ENCODE results near the gene ERCC2. TPM values are rescaled to one million over a fixed set of nuclear protein-coding genes. Genes with fewer than 3 reads are reported as not detected.
A peak's percentile ranks its signal among the peaks of the same experiment; 100 is the strongest.

ERCC2 gene
- total RNA-seq, 2 experiments from 2014 or later, result 19.0 to 20.0 TPM

- H3K27ac Mint-ChIP-seq, result no peak overlapping the region
- POLR2A ChIA-PET, result no interaction called here
These were observed 21.7 kb upstream of the ERCC2 start for GRCh38 chr19:45391871-45392665.

DNA sequence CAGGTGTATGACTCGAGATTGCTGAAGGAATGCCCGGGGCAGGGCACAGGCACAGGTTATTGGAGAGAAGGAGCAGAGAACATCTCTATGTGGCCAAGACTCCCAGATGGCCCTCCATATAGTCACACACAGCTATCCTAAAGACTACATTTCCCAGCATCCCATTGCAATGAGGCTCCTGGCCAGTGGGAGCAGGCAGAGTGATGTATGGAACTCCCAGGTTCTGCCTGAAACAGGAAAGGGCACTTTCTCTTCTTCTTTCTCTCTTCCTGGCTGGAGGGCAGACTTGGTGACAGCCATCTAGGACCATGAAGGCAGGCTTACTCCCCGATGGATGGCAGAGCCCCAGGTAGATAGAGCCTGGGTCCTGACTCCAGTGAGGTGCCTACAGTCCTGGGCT is 21.0 kb upstream of the ERCC2 start:
- Mint-ChIP-seq H3K4me3 (no peak overlapping the region), H3K27ac (no peak overlapping the region), H3K27me3 (peaks cover 15% of the 10 kb centered on the region), H3K4me1 (no peaks in the 10 kb centered on the region), H3K9me3 (no peaks in the 10 kb centered on the region), H3K36me3 (ENCODE audit: low read depth) (no peaks in the 10 kb centered on the region)
- CTCF ChIA-PET, result no interaction called here
- no peak for DNase-seq
- POLR2A ChIA-PET, result no interaction called here

More at GRCh38 chr19:45391871-45392665, 21.7 kb upstream of the ERCC2 start:
- Mint-ChIP-seq H3K4me3 (no peak overlapping the region), H3K4me1 (no peaks in the 10 kb centered on the region), H3K9me3 (no peaks in the 10 kb centered on the region), H3K27me3 (peaks cover 16% of the 10 kb centered on the region), H3K36me3 (ENCODE audit: low read depth) (peaks cover 3% of the 10 kb centered on the region)
- DNase-seq, result no peak
- CTCF ChIA-PET, result interaction anchor here (3.5 kb wide), 1 partner anchor 11 kb away, joined by 13 read pairs; the partner anchor contains the start of gene PPP1R13L

DNA sequence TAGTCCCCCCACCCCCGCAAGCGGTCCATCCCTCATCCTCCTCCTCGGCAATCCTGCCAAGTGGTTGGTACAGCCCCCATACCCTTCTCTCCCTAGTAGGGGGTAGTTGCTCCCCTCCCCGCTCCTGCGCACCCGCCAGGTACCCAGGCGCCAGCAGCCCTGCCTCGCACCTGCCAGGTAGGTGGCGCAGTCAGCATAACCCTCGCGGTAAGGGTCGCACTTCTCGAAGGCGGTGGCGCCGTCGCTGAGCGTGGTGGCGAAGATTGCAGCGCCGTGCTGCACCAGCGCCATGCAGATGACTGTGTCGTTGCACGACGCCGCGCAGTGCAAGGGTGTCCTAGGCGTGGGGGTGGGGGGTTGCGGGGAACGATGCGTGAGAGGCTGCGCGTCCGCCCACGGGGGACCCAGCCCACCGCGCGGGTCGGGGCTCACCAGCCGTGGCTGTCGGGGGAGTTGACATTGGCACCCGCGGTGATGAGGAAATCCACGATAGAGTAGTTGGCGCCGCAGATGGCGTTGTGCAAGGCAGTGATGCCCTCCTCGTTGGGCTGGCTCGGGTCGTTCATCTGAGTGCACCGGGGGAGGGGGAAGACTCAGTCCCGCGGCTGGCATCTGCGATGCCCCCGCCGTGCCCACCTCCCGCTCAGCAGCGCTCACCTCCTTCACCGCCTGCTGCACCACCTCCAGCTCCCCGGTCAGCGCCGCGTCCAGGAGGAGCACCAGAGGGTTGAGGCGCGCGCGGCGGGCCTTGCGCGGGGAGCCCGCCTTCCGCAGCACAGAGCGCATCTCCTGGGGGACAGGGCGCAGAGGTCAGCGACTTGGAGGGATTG is 15.2 kb upstream of the ERCC2 start:
- peaks cover 25% of the 10 kb centered on the region for H3K27me3 Mint-ChIP-seq
- POLR2A ChIA-PET, result no interaction called here
- no peak for DNase-seq
- no peaks in the 10 kb centered on the region for H3K36me3 Mint-ChIP-seq (ENCODE audit: low read depth)
- no peak overlapping the region for H3K4me3 Mint-ChIP-seq
- no peak overlapping the region for H3K27ac Mint-ChIP-seq
- CTCF ChIA-PET, result interaction anchor here (1.2 kb wide), 1 partner anchor 17 kb away, joined by 3 read pairs; no protein-coding TSS in a partner anchor
- H3K9me3 Mint-ChIP-seq, result no peaks in the 10 kb centered on the region
- no peaks in the 10 kb centered on the region for H3K4me1 Mint-ChIP-seq

GRCh38 chr19:45382426-45382825 is 12.1 kb upstream of the ERCC2 start:
- Mint-ChIP-seq H3K36me3 (ENCODE audit: low read depth) (no peaks in the 10 kb centered on the region), H3K27ac (no peak overlapping the region), H3K27me3 (peaks cover 21% of the 10 kb centered on the region), H3K4me1 (no peaks in the 10 kb centered on the region), H3K4me3 (no peak overlapping the region), H3K9me3 (no peaks in the 10 kb centered on the region)
- no peak for DNase-seq
- ChIA-PET POLR2A (no interaction called here), CTCF (no interaction called here)

- Mint-ChIP-seq H3K36me3 (ENCODE audit: low read depth) (no peaks in the 10 kb centered on the region), H3K27me3 (peaks cover 4% of the 10 kb centered on the region), H3K4me3 (no peak overlapping the region), H3K9me3 (no peaks in the 10 kb centered on the region), H3K27ac (no peak overlapping the region), H3K4me1 (peaks cover 4% of the 10 kb centered on the region)
- no peak for DNase-seq
- CTCF ChIA-PET, result interaction anchor here (1.7 kb wide), 1 partner anchor 337 kb away, joined by 5 read pairs; no protein-coding TSS in a partner anchor
- POLR2A ChIA-PET, result no interaction called here
These were observed 9.7 kb upstream of the ERCC2 start for GRCh38 chr19:45380107-45380506.

GRCh38 chr19:45376045-45376724 is 5.8 kb upstream of the ERCC2 start:
- no peak overlapping the region for H3K27ac Mint-ChIP-seq
- H3K4me3 Mint-ChIP-seq, result no peak overlapping the region
- CTCF ChIA-PET, result interaction anchor here (0.7 kb wide), 1 partner anchor 47 kb away, joined by 3 read pairs; no protein-coding TSS in a partner anchor
- no peaks in the 10 kb centered on the region for H3K36me3 Mint-ChIP-seq (ENCODE audit: low read depth)
- no peak for DNase-seq
- no peaks in the 10 kb centered on the region for H3K9me3 Mint-ChIP-seq
- no peaks in the 10 kb centered on the region for H3K27me3 Mint-ChIP-seq
- H3K4me1 Mint-ChIP-seq, result peaks cover 5% of the 10 kb centered on the region
- POLR2A ChIA-PET, result interaction anchor here (0.6 kb wide), 1 partner anchor 222 kb away, joined by 4 read pairs; no protein-coding TSS in a partner anchor

- DNase-seq, result no peak
- Mint-ChIP-seq H3K9me3 (no peaks in the 10 kb centered on the region), H3K27ac (no peak overlapping the region), H3K36me3 (ENCODE audit: low read depth) (no peaks in the 10 kb centered on the region), H3K4me1 (peaks cover 18% of the 10 kb centered on the region), H3K27me3 (no peaks in the 10 kb centered on the region), H3K4me3 (peak overlapping the region; percentile 44)
- ChIA-PET CTCF (no interaction called here), POLR2A (no interaction called here)
These were observed 1.5 kb downstream of the ERCC2 start for GRCh38 chr19:45368737-45369340.

DNA sequence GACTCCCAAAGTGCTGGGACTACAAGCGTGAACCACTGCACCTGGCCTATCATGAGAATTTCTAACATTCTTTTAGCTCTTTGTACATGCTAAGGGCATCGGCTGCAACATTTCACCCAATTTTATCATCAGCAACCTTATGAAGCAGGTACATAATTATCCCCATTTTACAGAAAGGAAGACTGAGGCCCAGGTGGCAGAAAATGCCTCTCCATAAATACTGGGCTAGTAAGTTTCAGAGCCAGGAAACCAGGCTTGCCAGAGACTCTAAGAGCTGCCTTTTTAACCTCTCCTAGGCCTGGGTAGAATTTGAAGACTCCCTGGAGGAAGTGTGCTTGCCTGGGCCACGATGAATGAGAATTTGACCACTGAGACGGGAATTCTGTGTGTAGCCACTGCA is 2.2 kb downstream of the ERCC2 start:
- Mint-ChIP-seq H3K27ac (no peak overlapping the region), H3K9me3 (no peaks in the 10 kb centered on the region), H3K4me1 (peaks cover 18% of the 10 kb centered on the region), H3K4me3 (no peak overlapping the region), H3K27me3 (no peaks in the 10 kb centered on the region), H3K36me3 (ENCODE audit: low read depth) (no peaks in the 10 kb centered on the region)
- POLR2A ChIA-PET, result no interaction called here
- no peak for DNase-seq
- CTCF ChIA-PET, result interaction anchor here (0.6 kb wide), 1 partner anchor 33 kb away, joined by 3 read pairs; no protein-coding TSS in a partner anchor

- no peak for DNase-seq
- POLR2A ChIA-PET, result no interaction called here
- peaks cover 8% of the 10 kb centered on the region for H3K4me1 Mint-ChIP-seq
- no peaks in the 10 kb centered on the region for H3K27me3 Mint-ChIP-seq
- no peak overlapping the region for H3K27ac Mint-ChIP-seq
- CTCF ChIA-PET, result no interaction called here
- H3K9me3 Mint-ChIP-seq, result no peaks in the 10 kb centered on the region
- no peak overlapping the region for H3K4me3 Mint-ChIP-seq
- peaks cover 7% of the 10 kb centered on the region for H3K36me3 Mint-ChIP-seq (ENCODE audit: low read depth)
These were observed 5.7 kb downstream of the ERCC2 start for GRCh38 chr19:45364696-45365095.

DNA sequence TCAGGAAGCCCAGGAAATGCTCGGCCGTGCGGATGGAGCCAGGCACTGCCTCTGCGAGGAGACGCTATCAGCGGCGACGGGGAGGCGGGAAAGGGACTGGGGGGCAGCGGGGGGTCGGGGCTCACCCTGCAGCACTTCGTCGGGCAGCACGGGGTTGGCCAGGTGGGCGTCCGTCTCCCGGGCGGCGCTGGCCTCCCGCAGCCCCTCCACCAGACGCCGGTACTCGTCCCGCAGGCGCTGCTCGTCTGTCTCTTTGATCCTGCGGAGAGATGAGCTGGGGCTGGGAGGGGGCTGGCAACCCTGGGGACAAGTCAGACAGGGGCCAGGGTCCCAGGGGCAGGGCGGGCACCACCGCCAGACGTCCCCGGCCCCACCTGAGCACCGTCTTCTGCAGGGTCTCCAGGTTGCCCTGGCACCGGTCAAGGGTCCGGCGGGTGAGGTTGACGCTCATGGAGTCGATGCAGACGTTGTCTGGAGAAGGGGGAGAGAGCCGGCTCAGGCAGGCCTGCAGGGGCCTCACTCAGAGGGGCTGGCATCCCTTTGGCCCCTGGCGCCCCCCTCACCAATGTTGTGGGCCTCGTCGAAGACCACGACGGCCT is 6.4 kb downstream of the ERCC2 start:
- CTCF ChIA-PET, result no interaction called here
- Mint-ChIP-seq H3K9me3 (no peaks in the 10 kb centered on the region), H3K4me3 (no peak overlapping the region), H3K27ac (no peak overlapping the region), H3K27me3 (no peaks in the 10 kb centered on the region), H3K4me1 (peaks cover 6% of the 10 kb centered on the region), H3K36me3 (ENCODE audit: low read depth) (peaks cover 7% of the 10 kb centered on the region)
- DNase-seq, result no peak
- POLR2A ChIA-PET, result no interaction called here

DNA sequence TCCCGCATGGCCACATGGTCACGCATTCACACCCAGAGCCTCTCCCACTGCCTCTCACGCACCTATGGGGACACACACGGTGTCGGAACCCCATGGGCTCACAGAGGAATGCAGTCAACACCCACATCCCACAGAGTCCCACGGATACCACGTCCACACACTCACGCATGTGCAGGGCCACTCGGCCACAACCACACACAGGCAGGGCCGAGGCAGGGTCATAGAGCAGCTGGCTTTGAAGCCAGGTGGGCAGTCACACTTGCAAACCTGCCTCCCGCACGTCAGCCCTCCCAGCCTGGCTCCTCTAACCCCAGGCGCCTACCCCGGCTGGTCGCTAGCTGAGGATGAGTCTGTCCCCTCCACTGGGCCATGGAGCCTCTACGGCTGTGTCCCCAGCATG is 8.1 kb downstream of the ERCC2 start:
- H3K27me3 Mint-ChIP-seq, result no peaks in the 10 kb centered on the region
- H3K27ac Mint-ChIP-seq, result no peak overlapping the region
- ChIA-PET POLR2A (no interaction called here), CTCF (no interaction called here)
- DNase-seq, result no peak
- no peaks in the 10 kb centered on the region for H3K9me3 Mint-ChIP-seq
- H3K36me3 Mint-ChIP-seq (ENCODE audit: low read depth), result peaks cover 11% of the 10 kb centered on the region
- peaks cover 2% of the 10 kb centered on the region for H3K4me1 Mint-ChIP-seq
- no peak overlapping the region for H3K4me3 Mint-ChIP-seq

DNA sequence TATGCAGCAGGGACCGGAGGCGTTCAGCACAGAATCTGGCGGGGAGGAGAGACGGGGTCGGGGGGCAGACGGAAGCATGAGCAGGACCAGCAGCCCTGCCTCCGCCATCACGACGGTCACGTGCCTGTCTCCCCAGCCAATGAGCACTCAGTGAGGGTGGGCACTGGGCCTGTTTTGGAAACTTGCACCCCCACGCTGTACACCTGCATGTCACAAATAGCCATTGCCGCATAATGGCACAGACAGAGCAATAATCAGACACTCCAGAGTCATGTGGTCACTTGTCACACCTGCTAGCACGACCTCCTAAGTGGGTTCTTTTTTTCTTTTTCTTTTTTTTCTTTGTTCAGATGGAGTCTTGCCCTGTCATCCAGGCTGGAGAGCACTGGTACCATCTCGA is 8.8 kb downstream of the ERCC2 start:
- CTCF ChIA-PET, result no interaction called here
- peaks cover 13% of the 10 kb centered on the region for H3K36me3 Mint-ChIP-seq (ENCODE audit: low read depth)
- H3K27ac Mint-ChIP-seq, result no peak overlapping the region
- H3K9me3 Mint-ChIP-seq, result no peaks in the 10 kb centered on the region
- H3K4me1 Mint-ChIP-seq, result peaks cover 2% of the 10 kb centered on the region
- H3K27me3 Mint-ChIP-seq, result no peaks in the 10 kb centered on the region
- no peak for DNase-seq
- POLR2A ChIA-PET, result no interaction called here
- H3K4me3 Mint-ChIP-seq, result no peak overlapping the region

Data from activated CD4-positive, alpha-beta memory T cell treated with anti-CD3 and anti-CD28 coated beads, Interleukin-2, amount 10 ng/mL, durations not matched to agents 7 days and 5 days (primary cell).